ENCODE measurements around the gene PAX7. TPM values are rescaled to one million over a fixed set of nuclear protein-coding genes. Genes with fewer than 3 reads are reported as not detected.

PAX7 gene
- polyA plus RNA-seq, 1 donor from 2014 or later = not detected

DNA sequence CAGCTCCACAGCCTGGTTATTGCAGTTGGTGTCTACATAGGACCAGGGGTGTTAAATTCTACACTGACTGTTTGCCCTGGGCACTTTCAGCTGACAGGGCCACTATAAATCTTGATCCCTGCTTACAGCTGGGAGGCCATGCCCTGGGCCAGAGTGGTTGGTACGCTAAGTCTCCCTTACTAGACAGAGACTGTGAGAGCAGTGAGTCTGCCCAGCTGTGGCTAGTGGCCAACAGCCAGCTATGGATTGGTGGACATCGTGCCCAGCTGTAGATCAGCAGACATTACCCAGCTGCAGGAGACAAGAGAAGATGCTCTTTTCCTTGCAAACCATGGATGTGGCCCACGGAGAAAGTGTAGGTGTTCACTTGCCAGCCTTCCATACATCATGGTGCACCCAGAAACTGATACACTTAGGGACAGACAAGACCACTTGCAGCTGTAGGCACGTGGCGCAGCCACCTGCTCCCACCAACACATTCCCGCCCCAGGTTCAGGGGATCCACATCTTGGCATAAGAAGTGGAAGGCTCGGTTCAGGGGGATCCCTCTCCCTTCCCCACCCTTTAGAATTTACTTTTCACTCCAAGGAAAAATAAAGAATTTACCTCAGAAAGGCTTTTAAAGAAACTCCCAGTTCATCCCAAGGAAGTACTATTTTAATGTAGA lies 16.4 kb upstream of the PAX7 start:
- no peaks in the 10 kb centered on the region for H3K79me2 ChIP-seq (replicated peaks; ENCODE audit: insufficient read depth, low read length)
- no peak overlapping the region for H3K27ac ChIP-seq (ENCODE audit: low read length)
- H3F3A ChIP-seq (ENCODE audit: insufficient read depth, low read length, poor library complexity, severe bottlenecking) = no peaks in the 10 kb centered on the region
- TF ChIP-seq POLR2AphosphoS5 (IDR thresholded peaks at IDR 0.05) = no peak
- TF ChIP-seq, protein P1, sequence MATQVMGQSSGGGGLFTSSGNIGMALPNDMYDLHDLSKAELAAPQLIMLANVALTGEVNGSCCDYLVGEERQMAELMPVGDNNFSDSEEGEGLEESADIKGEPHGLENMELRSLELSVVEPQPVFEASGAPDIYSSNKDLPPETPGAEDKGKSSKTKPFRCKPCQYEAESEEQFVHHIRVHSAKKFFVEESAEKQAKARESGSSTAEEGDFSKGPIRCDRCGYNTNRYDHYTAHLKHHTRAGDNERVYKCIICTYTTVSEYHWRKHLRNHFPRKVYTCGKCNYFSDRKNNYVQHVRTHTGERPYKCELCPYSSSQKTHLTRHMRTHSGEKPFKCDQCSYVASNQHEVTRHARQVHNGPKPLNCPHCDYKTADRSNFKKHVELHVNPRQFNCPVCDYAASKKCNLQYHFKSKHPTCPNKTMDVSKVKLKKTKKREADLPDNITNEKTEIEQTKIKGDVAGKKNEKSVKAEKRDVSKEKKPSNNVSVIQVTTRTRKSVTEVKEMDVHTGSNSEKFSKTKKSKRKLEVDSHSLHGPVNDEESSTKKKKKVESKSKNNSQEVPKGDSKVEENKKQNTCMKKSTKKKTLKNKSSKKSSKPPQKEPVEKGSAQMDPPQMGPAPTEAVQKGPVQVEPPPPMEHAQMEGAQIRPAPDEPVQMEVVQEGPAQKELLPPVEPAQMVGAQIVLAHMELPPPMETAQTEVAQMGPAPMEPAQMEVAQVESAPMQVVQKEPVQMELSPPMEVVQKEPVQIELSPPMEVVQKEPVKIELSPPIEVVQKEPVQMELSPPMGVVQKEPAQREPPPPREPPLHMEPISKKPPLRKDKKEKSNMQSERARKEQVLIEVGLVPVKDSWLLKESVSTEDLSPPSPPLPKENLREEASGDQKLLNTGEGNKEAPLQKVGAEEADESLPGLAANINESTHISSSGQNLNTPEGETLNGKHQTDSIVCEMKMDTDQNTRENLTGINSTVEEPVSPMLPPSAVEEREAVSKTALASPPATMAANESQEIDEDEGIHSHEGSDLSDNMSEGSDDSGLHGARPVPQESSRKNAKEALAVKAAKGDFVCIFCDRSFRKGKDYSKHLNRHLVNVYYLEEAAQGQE (IDR thresholded peaks at IDR 0.05; ENCODE audit: borderline replicate concordance) = no peak
- no peak for TF ChIP-seq RAD21 (conservative IDR thresholded peaks at IDR 0.05)
- TF ChIP-seq, protein P2, sequence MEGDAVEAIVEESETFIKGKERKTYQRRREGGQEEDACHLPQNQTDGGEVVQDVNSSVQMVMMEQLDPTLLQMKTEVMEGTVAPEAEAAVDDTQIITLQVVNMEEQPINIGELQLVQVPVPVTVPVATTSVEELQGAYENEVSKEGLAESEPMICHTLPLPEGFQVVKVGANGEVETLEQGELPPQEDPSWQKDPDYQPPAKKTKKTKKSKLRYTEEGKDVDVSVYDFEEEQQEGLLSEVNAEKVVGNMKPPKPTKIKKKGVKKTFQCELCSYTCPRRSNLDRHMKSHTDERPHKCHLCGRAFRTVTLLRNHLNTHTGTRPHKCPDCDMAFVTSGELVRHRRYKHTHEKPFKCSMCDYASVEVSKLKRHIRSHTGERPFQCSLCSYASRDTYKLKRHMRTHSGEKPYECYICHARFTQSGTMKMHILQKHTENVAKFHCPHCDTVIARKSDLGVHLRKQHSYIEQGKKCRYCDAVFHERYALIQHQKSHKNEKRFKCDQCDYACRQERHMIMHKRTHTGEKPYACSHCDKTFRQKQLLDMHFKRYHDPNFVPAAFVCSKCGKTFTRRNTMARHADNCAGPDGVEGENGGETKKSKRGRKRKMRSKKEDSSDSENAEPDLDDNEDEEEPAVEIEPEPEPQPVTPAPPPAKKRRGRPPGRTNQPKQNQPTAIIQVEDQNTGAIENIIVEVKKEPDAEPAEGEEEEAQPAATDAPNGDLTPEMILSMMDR (IDR thresholded peaks at IDR 0.05; ENCODE audit: poor library complexity, severe bottlenecking) = no peak
- no peak for TF ChIP-seq EP300 (conservative IDR thresholded peaks at IDR 0.05; ENCODE audit: poor library complexity, severe bottlenecking)
- no peak for TF ChIP-seq TAF1 (IDR thresholded peaks at IDR 0.05; ENCODE audit: low read depth)
- TF ChIP-seq EZH2 (IDR thresholded peaks at IDR 0.05; ENCODE audit: borderline replicate concordance, insufficient read depth, low read length, poor library complexity, severe bottlenecking) = no peak
- no peak for TF ChIP-seq MXI1 (conservative IDR thresholded peaks at IDR 0.05; ENCODE audit: poor library complexity, severe bottlenecking)
- no peak for TF ChIP-seq SMC3 (conservative IDR thresholded peaks at IDR 0.05; ENCODE audit: poor library complexity)
- no peak overlapping the region for H2AFZ ChIP-seq (ENCODE audit: low read depth, low read length)
- H3K36me3 ChIP-seq (ENCODE audit: insufficient read depth, low read length) = no peaks in the 10 kb centered on the region
- no peak overlapping the region for H3K9ac ChIP-seq (ENCODE audit: low read length)
- no peaks in the 10 kb centered on the region for H4K20me1 ChIP-seq (ENCODE audit: insufficient read depth)
- no peaks in the 10 kb centered on the region for H3K9me3 ChIP-seq (ENCODE audit: low read length)
- no peak overlapping the region for H3K4me3 ChIP-seq (ENCODE audit: low read length)
- no peaks in the 10 kb centered on the region for H3K27me3 ChIP-seq (ENCODE audit: insufficient read depth, low read depth, low read length)
- H3K9me2 ChIP-seq (ENCODE audit: insufficient read depth, low read length) = no peaks in the 10 kb centered on the region
- no peak overlapping the region for H3K4me2 ChIP-seq (ENCODE audit: low read length)

DNA sequence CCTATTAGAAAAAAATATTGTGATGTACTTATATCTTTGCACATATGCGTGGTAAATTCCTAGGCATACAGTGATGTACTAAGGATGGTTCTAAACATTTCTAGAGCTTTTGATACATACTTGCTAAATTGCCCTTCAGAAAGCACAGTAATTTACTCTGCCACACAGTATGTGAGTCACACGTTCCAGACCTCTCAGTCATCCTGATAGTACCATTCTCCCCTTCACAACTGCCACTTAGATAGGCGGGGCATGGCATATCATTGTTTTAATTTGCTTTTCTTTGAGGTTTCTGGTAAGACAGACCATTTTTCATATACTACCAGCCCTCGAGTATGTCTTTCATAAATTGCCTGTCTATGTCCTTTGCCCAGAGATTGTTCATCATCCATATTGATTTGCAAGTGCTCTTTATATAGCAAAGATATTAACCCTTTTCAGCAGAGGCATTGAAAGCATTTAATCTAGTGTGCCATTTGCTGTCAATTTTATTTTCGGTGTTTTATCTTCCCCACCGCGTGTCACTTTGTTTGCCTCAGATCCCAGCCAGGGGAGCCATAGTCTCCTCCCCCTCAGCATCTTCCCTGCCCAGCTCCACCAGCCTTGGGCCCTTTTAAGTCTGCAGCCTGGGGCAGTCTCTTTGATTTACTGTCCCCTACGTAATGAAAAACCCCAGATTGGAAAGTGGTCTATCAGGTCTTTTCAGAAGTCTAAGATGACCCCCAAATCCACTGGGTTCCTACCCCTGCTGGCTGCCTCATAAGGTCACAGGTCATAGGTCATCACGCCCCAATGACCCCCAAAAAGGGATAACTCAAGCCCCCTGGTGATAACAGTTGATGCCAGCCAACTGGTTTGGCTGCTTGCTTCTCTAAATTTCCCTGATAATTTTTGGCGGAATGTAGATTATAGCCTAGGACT lies 11.8 kb upstream of the PAX7 start:
- Histone ChIP-seq H3K9me2 (ENCODE audit: insufficient read depth, low read length) (no peaks in the 10 kb centered on the region), H3K4me2 (ENCODE audit: low read length) (no peak overlapping the region), H3F3A (ENCODE audit: insufficient read depth, low read length, poor library complexity, severe bottlenecking) (no peaks in the 10 kb centered on the region), H3K9ac (ENCODE audit: low read length) (no peak overlapping the region), H4K20me1 (ENCODE audit: insufficient read depth) (no peaks in the 10 kb centered on the region), H3K79me2 (replicated peaks; ENCODE audit: insufficient read depth, low read length) (no peaks in the 10 kb centered on the region), H3K27ac (ENCODE audit: low read length) (no peak overlapping the region), H3K36me3 (ENCODE audit: insufficient read depth, low read length) (no peaks in the 10 kb centered on the region), H2AFZ (ENCODE audit: low read depth, low read length) (no peak overlapping the region), H3K9me3 (ENCODE audit: low read length) (no peaks in the 10 kb centered on the region), H3K27me3 (ENCODE audit: insufficient read depth, low read depth, low read length) (peaks cover 8% of the 10 kb centered on the region), H3K4me3 (ENCODE audit: low read length) (no peak overlapping the region)
- TF ChIP-seq TAF1 (IDR thresholded peaks at IDR 0.05; ENCODE audit: low read depth) = no peak
- no peak for TF ChIP-seq POLR2AphosphoS5 (IDR thresholded peaks at IDR 0.05)
- TF ChIP-seq, protein P1 (IDR thresholded peaks at IDR 0.05; ENCODE audit: borderline replicate concordance) = no peak
- TF ChIP-seq, protein P2 (IDR thresholded peaks at IDR 0.05; ENCODE audit: poor library complexity, severe bottlenecking) = no peak
- TF ChIP-seq MXI1 (conservative IDR thresholded peaks at IDR 0.05; ENCODE audit: poor library complexity, severe bottlenecking) = no peak
- no peak for TF ChIP-seq SMC3 (conservative IDR thresholded peaks at IDR 0.05; ENCODE audit: poor library complexity)
- no peak for TF ChIP-seq EZH2 (IDR thresholded peaks at IDR 0.05; ENCODE audit: borderline replicate concordance, insufficient read depth, low read length, poor library complexity, severe bottlenecking)
- no peak for TF ChIP-seq EP300 (conservative IDR thresholded peaks at IDR 0.05; ENCODE audit: poor library complexity, severe bottlenecking)
